Activated naive CD4-positive, alpha-beta T cell treated with anti-CD3 and anti-CD28 coated beads, Interleukin-2, amount 50 U/mL, for 24 hours (primary cell): ENCODE data around the gene FCSK.

Experiments
- H3K27ac Mint-ChIP-seq: one replicate; pipeline ENCODE4 v1.8.0; 2021; ENCODE audit warnings: mild to moderate bottlenecking, mixed read lengths
- H3K27me3 Mint-ChIP-seq: one replicate; pipeline ENCODE4 v1.8.0; 2021; ENCODE audit warnings: mixed read lengths
- H3K36me3 Mint-ChIP-seq: one replicate; pipeline ENCODE4 v1.8.0; 2021; ENCODE audit warnings: mixed read lengths
- H3K4me1 Mint-ChIP-seq: one replicate; pipeline ENCODE4 v1.8.0; 2021; ENCODE audit warnings: mixed read lengths
- H3K4me3 Mint-ChIP-seq: one replicate; pipeline ENCODE4 v1.8.0; 2021; ENCODE audit warnings: mild to moderate bottlenecking, mixed read lengths
- H3K9me3 Mint-ChIP-seq: one replicate; pipeline ENCODE4 v1.8.0; 2021; ENCODE audit warnings: mixed read lengths

The FCSK gene

DNA sequence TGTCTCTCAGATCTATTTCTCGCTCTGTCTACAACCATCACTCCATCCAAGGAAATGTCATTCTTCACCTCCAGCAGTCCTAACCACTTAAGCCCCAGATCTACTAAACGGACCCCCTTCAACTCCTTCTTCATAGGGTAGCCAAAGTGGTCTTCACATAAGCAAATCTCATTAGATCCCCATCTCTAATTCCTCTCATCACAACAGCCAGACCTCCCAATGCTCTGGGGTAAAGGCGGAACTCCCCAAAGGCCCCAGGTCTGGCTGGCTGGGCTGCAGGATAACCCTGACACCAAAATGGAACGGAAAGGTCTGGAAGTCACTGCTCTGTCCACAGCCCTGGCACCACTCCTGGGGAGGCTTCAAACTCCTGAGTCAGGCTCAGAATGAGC, 26.6 kb upstream of the FCSK start:
- H3K4me3 Mint-ChIP-seq, result no peak overlapping the region
- H3K36me3 Mint-ChIP-seq, result peaks cover 2% of the 10 kb centered on the region
- H3K27ac Mint-ChIP-seq, result peak overlapping the region; percentile 0
- H3K4me1 Mint-ChIP-seq, result peaks cover 53% of the 10 kb centered on the region
- H3K9me3 Mint-ChIP-seq, result no peaks in the 10 kb centered on the region
- no peaks in the 10 kb centered on the region for H3K27me3 Mint-ChIP-seq

GRCh38 chr16:70428178-70428998, 26.0 kb upstream of the FCSK start:
- Mint-ChIP-seq H3K4me3 (no peak overlapping the region), H3K9me3 (no peaks in the 10 kb centered on the region), H3K27ac (peak overlapping the region; percentile 68), H3K27me3 (no peaks in the 10 kb centered on the region), H3K36me3 (peaks cover 2% of the 10 kb centered on the region), H3K4me1 (peaks cover 57% of the 10 kb centered on the region)

DNA sequence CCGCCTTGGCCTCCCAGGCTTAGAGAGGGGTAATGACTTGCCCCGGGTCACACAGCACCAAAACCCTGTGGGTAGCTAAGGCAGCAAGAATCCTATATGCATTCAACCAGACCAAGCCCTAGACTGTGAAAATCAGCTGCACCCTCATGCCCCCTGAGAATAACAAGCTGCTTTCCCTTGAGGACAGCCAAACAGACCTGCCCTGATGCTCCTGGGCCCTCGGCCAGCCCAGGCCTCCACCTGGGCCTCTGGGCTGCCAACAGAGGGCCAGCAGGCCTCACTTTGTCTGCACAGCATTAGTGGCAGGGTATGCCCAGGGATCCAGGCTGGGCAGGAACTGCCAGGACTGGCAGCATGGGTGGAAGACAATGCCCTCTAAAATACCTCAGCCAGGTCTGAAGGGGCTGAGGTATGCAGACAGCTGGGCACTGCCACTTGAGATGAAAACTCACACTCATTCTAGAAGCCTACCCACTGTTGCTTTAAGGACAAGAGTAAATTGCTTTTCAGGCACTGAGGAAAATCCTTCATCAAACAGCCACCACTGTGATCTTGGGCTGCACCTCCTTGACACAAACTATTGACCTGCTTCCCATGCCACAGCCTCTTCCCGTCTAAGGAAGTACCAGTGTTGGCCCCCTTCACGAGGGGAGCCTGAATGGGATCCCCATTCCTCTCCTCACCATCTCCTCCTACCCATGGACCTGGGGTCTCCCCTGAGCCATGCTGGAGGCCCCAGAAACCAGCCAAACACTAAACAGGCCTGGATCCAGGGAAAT, 24.3 kb upstream of the FCSK start:
- Mint-ChIP-seq H3K4me3 (peak overlapping the region; percentile 63), H3K4me1 (peaks cover 69% of the 10 kb centered on the region), H3K27me3 (no peaks in the 10 kb centered on the region), H3K27ac (peak overlapping the region; percentile 89), H3K36me3 (peaks cover 3% of the 10 kb centered on the region), H3K9me3 (no peaks in the 10 kb centered on the region)

GRCh38 chr16:70430667-70431536, 23.5 kb upstream of the FCSK start:
- Mint-ChIP-seq H3K4me3 (peak overlapping the region; percentile 63), H3K27me3 (no peaks in the 10 kb centered on the region), H3K27ac (peak overlapping the region; percentile 89), H3K9me3 (no peaks in the 10 kb centered on the region), H3K36me3 (peaks cover 3% of the 10 kb centered on the region), H3K4me1 (peaks cover 67% of the 10 kb centered on the region)

DNA sequence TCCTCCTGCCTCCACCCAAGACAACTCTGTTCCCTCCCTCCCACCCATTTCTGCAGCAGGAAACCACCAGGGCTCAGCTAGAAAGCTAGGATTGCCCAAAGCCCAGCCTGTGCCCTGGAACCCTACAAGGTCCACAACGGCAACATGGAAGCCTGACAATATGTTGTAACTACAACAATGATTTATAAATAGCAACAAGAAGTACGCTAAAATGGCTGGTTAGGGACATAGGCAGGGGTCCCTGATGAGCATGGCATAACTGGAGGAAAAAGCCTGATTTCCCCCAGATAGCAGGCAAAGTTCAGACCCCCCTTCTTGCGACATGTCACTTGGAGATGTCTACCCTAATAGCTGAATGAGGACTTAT, 22.1 kb upstream of the FCSK start:
- H3K4me1 Mint-ChIP-seq, result peaks cover 76% of the 10 kb centered on the region
- peaks cover 3% of the 10 kb centered on the region for H3K36me3 Mint-ChIP-seq
- H3K9me3 Mint-ChIP-seq, result no peaks in the 10 kb centered on the region
- no peak overlapping the region for H3K27ac Mint-ChIP-seq
- H3K4me3 Mint-ChIP-seq, result no peak overlapping the region
- H3K27me3 Mint-ChIP-seq, result no peaks in the 10 kb centered on the region

DNA sequence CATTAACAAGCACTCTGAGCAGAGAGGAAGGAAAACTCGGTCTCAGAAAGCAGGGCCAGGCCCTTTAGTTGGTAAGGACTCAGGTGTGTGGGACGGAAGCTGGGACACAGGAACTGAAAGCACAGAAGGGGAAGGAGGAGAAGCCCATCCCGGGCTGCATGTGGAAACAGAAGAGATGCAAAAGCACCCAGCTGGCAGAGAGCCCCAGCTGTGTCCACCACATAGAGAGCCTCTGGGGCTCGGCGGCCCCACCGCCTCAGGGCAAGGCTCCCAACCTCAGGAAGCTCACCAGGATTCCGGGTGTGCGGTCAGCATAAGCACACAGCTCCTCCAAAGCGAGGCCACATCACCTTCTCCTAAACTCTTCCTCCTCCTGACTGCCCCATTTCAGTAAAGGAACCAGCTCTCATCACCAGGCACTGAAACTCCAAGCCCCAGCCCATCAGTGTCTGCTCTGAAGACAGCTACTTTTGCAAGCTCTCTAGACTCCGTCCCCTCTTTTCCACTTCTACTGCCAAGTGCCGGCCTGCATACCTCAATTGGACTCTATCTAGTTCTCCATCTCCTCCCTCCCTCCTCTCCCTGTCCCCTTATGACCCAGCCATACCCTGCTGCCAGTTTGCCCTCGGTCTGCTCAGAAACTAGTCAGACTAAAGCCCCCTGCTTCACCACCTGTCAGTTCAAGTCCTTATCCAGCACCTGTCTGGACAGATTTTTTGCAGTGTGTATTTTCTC, 21.5 kb upstream of the FCSK start:
- no peak overlapping the region for H3K4me3 Mint-ChIP-seq
- peaks cover 77% of the 10 kb centered on the region for H3K4me1 Mint-ChIP-seq
- H3K36me3 Mint-ChIP-seq, result peaks cover 3% of the 10 kb centered on the region
- no peaks in the 10 kb centered on the region for H3K27me3 Mint-ChIP-seq
- H3K9me3 Mint-ChIP-seq, result no peaks in the 10 kb centered on the region
- H3K27ac Mint-ChIP-seq, result no peak overlapping the region

DNA sequence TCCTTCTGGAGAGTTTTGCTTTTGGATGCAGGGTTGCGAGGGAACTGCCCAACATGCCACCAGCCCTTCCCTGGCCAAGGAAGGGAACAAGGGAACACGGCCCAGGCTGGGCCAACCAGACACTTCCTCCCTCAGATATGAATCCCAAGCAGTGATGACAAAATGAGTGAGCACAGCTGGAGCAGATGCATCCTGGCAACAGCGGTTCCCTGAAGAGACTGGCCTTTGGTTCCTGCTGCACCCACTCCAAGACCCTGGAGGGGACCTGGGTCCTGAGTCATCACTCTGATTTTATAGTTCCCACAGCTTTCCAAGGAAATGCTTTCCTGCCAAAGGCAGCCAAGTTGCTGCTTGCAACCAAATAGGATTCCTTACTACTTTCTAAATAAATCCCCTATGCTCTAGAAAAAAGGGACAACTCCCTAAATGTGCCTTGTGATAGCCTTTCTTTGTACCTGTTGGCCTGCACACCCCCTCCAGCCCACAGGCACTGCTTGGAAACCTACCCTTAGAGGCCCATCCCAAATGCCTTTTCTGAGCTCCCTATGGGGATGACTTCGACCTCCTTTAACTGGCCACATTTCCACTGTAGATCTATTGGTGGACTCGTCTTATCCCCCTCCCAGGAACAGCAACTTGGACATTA, 20.8 kb upstream of the FCSK start:
- no peak overlapping the region for H3K4me3 Mint-ChIP-seq
- H3K9me3 Mint-ChIP-seq, result no peaks in the 10 kb centered on the region
- peaks cover 77% of the 10 kb centered on the region for H3K4me1 Mint-ChIP-seq
- no peaks in the 10 kb centered on the region for H3K27me3 Mint-ChIP-seq
- H3K36me3 Mint-ChIP-seq, result peaks cover 3% of the 10 kb centered on the region
- peak overlapping the region; percentile 51 for H3K27ac Mint-ChIP-seq

- no peak overlapping the region for H3K27ac Mint-ChIP-seq
- no peak overlapping the region for H3K4me3 Mint-ChIP-seq
- H3K4me1 Mint-ChIP-seq, result peaks cover 76% of the 10 kb centered on the region
- peaks cover 3% of the 10 kb centered on the region for H3K36me3 Mint-ChIP-seq
- H3K27me3 Mint-ChIP-seq, result no peaks in the 10 kb centered on the region
- no peaks in the 10 kb centered on the region for H3K9me3 Mint-ChIP-seq
These were observed 19.7 kb upstream of the FCSK start for GRCh38 chr16:70434484-70435260.

GRCh38 chr16:70437017-70437581, 17.3 kb upstream of the FCSK start:
- Mint-ChIP-seq H3K4me1 (peaks cover 59% of the 10 kb centered on the region), H3K36me3 (peaks cover 3% of the 10 kb centered on the region), H3K9me3 (no peaks in the 10 kb centered on the region), H3K27ac (peak overlapping the region; percentile 84), H3K4me3 (peak overlapping the region; percentile 89), H3K27me3 (no peaks in the 10 kb centered on the region)

DNA sequence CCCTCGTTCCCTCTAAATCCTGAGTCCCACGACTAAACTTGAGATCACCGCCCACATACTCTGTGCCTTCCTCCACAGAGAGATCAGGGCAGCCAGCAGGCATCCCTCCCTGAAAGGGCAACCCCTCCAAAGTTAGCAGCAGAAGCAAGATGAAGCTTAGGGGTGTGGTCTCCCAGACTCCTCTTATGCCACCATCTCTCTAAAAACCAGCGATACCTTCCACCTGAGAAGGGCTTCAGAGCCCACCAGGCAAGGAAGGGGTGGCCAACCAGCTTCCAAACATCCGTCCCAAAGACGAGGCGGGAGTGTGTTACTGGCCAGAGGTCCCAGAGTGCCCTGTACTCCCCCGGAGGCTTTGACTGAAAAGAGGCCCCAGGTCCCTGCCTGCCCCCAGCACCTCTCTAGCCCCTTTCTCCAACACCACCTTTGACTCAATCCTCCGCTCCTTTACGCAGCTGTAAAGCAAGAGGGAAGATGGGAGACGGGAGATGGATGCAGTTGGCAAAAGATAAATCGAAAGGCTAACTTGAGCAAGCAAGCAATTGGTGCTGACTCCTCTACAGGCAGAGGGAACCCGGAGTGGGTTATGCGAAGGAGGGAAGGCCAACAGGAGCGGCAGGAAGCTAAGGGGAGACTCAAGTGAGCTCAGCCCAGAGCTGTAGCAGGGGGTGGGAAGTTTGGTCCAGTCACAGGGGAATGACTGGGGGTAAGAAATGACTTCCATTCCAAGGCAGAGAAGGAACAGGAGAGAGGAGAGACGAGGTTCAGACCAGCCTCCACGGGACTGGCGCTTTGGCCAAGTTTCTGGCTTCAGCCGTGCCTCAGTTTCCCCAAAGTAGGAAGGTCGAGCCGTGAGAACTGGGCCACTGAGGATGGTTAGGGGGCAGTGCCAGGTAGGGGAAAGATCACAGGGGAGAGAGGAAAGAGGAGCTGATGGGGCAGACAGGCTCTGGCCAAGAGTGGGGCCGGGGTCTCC, 16.5 kb upstream of the FCSK start:
- Mint-ChIP-seq H3K9me3 (no peaks in the 10 kb centered on the region), H3K4me3 (peak overlapping the region; percentile 89), H3K27me3 (no peaks in the 10 kb centered on the region), H3K27ac (peak overlapping the region; percentile 84), H3K4me1 (peaks cover 51% of the 10 kb centered on the region), H3K36me3 (peaks cover 3% of the 10 kb centered on the region)

DNA sequence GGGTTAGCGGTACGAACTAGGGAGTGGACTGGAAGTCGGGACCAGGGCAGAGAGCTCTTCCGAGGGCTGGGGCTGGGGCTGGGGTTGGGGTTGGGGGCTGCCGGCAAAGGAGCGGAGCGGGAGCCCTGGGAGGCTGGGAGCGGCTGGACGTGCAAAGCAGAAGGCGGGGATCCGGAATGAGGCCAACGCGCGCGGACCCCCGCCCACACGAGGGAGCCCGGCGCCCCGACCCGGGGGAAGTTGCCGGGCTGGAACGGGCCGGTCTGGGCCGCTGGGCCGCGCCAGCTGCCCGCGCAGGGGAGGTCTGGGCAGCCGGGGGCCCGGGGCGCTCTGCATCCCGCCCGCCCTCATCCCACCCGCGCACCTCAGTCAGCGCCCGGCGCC, 15.8 kb upstream of the FCSK start:
- peaks cover 3% of the 10 kb centered on the region for H3K36me3 Mint-ChIP-seq
- peak overlapping the region; percentile 89 for H3K4me3 Mint-ChIP-seq
- peaks cover 44% of the 10 kb centered on the region for H3K4me1 Mint-ChIP-seq
- H3K27ac Mint-ChIP-seq, result peak overlapping the region; percentile 84
- H3K9me3 Mint-ChIP-seq, result no peaks in the 10 kb centered on the region
- H3K27me3 Mint-ChIP-seq, result no peaks in the 10 kb centered on the region

- Mint-ChIP-seq H3K27me3 (no peaks in the 10 kb centered on the region), H3K27ac (peak within 1 kb of the TSS; percentile 84), H3K4me1 (peaks cover 38% of the 10 kb centered on the region), H3K36me3 (no peaks in the 10 kb centered on the region), H3K4me3 (peak within 1 kb of the TSS; percentile 89), H3K9me3 (no peaks in the 10 kb centered on the region)
These were observed 15.2 kb upstream of the FCSK start, which contains the start of gene ST3GAL2 for GRCh38 chr16:70438969-70439862. ST3GAL2 (minus strand) TSS chr16:70439100; CDS start chr16:70398530, 40,570 bp downstream.
